GM12878 (cell line): ENCODE measurements around the gene GPRASP3. TPM values are rescaled to one million over a fixed set of nuclear protein-coding genes. Genes with fewer than 3 reads are reported as not detected.

Source experiments
- ATAC-seq: fragments of 200-7000 bp; cut with Tn5 transposase; 3 replicates; pipeline ENCODE4 v1.9.1; 2020; ENCODE audit warnings: mild to moderate bottlenecking, moderate library complexity
- BruUV-seq: library from RNA; stranded (reverse); fragments of 400-500 nt; replicated peaks from 2 replicates; lab custom pipeline; 2021; lab: Mats Ljungman, UMichigan
- CTCF ChIA-PET: fragments of 300-600 bp; sonication (Branson Sonifier 250); formaldehyde crosslinking; extraction: SDS; loops from one replicate; lab custom pipeline; 2021; ENCODE audit warnings: inconsistent platforms; lab: Yijun Ruan, JAX
- POLR2A ChIA-PET: fragments of 350-600 bp; formaldehyde crosslinking; extraction: SDS; loops from one replicate; lab custom pipeline; 2021; ENCODE audit warnings: inconsistent platforms; lab: Charles Lee
- RAD21 ChIA-PET: fragments of 300-600 bp; sonication (Branson Sonifier 250); formaldehyde crosslinking; loops from one replicate; lab custom pipeline; 2023; ENCODE audit warnings: antibody characterized with exemption; ENCODE audit not compliant: unreplicated experiment; lab: Charles Lee
- SMC1A ChIA-PET: fragments of 300-600 bp; sonication (Branson Sonifier 250); formaldehyde crosslinking; loops from one replicate; lab custom pipeline; 2023; ENCODE audit not compliant: unreplicated experiment, uncharacterized antibody; lab: Charles Lee
- DNase-seq: peaks from one replicate; pipeline ENCODE4 v3.0.0-alpha.2; 2011; ENCODE audit warnings: low read depth, low spot score
- FAIRE-seq: peaks from 3 replicates; lab custom pipeline; 2011; peaks lifted over from hg19 to GRCh38; lab: Jason Lieb, UNC
- H2AFZ ChIP-seq: 2 replicates; pipeline ENCODE4 v1.6.0; 2011; ENCODE audit warnings: low read depth, low read length, control low read depth; ENCODE audit not compliant: control insufficient read depth
- H3K27ac ChIP-seq: 2 replicates; pipeline ENCODE4 v1.5.1; 2011; ENCODE audit warnings: control low read depth; ENCODE audit not compliant: control insufficient read depth, insufficient read depth
- H3K27me3 ChIP-seq, 2 experiments: replicated peaks in 1 of 2; 2 replicates each; pipeline versions ENCODE4 v1.6.0 to v1.6.1; 2011; ENCODE audit warnings: low read length in 1 of 2; ENCODE audit not compliant: control insufficient read depth in 2 of 2, insufficient read depth in 2 of 2
- H3K36me3 ChIP-seq, 2 experiments: 2 replicates each; pipeline ENCODE4 v1.5.1; 2011; ENCODE audit warnings: low read length in 1 of 2; ENCODE audit not compliant: control insufficient read depth in 2 of 2, insufficient read depth in 2 of 2
- H3K4me1 ChIP-seq: 2 replicates; pipeline ENCODE4 v1.6.1; 2011; ENCODE audit warnings: mild to moderate bottlenecking, low read length, moderate library complexity, mixed read lengths; ENCODE audit not compliant: control insufficient read depth, insufficient read depth
- H3K4me2 ChIP-seq: 2 replicates; pipeline ENCODE4 v1.6.0; 2011; ENCODE audit warnings: control low read depth; ENCODE audit not compliant: control insufficient read depth, insufficient read depth
- H3K4me3 ChIP-seq: fragments of 200-600 bp; sonication (generic); 2 replicates; pipeline ENCODE4 v1.5.1; 2016
- H3K79me2 ChIP-seq: 2 replicates; pipeline ENCODE4 v1.6.0; 2011; ENCODE audit warnings: low read length; ENCODE audit not compliant: control insufficient read depth, insufficient read depth
- H3K9ac ChIP-seq: 2 replicates; pipeline ENCODE4 v1.8.0; 2011; ENCODE audit warnings: low read length, control low read depth, mixed read lengths; ENCODE audit not compliant: control insufficient read depth, insufficient read depth
- H3K9me3 ChIP-seq: replicated peaks from 3 replicates; pipeline ENCODE4 v1.5.1; 2011; ENCODE audit warnings: mild to moderate bottlenecking, low read length; ENCODE audit not compliant: control insufficient read depth, insufficient read depth
- H4K20me1 ChIP-seq: 2 replicates; pipeline ENCODE4 v1.6.0; 2011; ENCODE audit not compliant: control insufficient read depth, insufficient read depth
- CBFB ChIP-seq: IDR thresholded peaks from 2 replicates; pipeline ENCODE4 v1.6.1; 2016; ENCODE audit warnings: antibody characterized with exemption, low read depth
- CHD1 ChIP-seq: IDR thresholded peaks from 2 replicates; pipeline ENCODE4 v1.6.1; 2012; ENCODE audit warnings: low read depth, low read length, improper control_type of control experiment
- FOS ChIP-seq: IDR thresholded peaks from 3 replicates; pipeline ENCODE4 v1.6.1; 2011; ENCODE audit warnings: borderline replicate concordance; ENCODE audit not compliant: insufficient read length; ENCODE audit errors: extremely low read depth
- HCFC1 ChIP-seq: fragments of 150-350 bp; IDR thresholded peaks from 2 replicates; pipeline ENCODE4 v1.6.1; 2014; ENCODE audit warnings: low read length
- IKZF2 ChIP-seq, 2 experiments: fragments of 450-650 bp; IDR thresholded peaks; 2 replicates each; pipeline ENCODE4 v1.6.1; 2017; ENCODE audit warnings: mild to moderate bottlenecking in 2 of 2, moderate library complexity in 2 of 2
- NFYB ChIP-seq: IDR thresholded peaks from 2 replicates; pipeline ENCODE4 v1.6.1; 2011; ENCODE audit warnings: low read depth, mild to moderate bottlenecking, low read length, improper control_type of control experiment, moderate library complexity; ENCODE audit not compliant: insufficient read depth
- STAT1 ChIP-seq: fragments of 450-650 bp; conservative IDR thresholded peaks from 2 replicates; pipeline ENCODE4 v1.6.1; 2014; ENCODE audit warnings: antibody characterized with exemption, mild to moderate bottlenecking
- WRNIP1 ChIP-seq: IDR thresholded peaks from 2 replicates; pipeline ENCODE4 v1.6.1; 2011; ENCODE audit warnings: low read depth, low read length, improper control_type of control experiment, borderline replicate concordance
- ZNF592 ChIP-seq: fragments of 450-650 bp; IDR thresholded peaks from 2 replicates; pipeline ENCODE4 v1.6.1; 2017; ENCODE audit warnings: mild to moderate bottlenecking, moderate library complexity
- WGBS: methylation state at CpG from one replicate; pipeline ENCODE4 v1.1.6; 2016; ENCODE audit warnings: low lambda C conversion rate; ENCODE audit not compliant: insufficient replicate concordance, insufficient coverage; ENCODE audit errors: missing lambda C conversion rate; 5-methylcytosine and 5-hydroxymethylcytosine counted together
- in situ Hi-C: fragments of 300-500 bp; cut with MboI; formaldehyde crosslinking; loops from 9 replicates; pipeline ENCODE4 v1.14.3; 2018; ENCODE audit warnings: mixed read lengths
- intact Hi-C: fragments of 100-400 bp; cut with micrococcal nuclease; formaldehyde crosslinking; loops from one replicate; pipeline ENCODE4 v1.14.2; 2022; ENCODE audit not compliant: unreplicated experiment
- polyA plus RNA-seq, 11 experiments: library from polyadenylated mRNA; depleted of rRNA in 4 of 11; unstranded in 6 of 11; stranded (reverse) in 5 of 11; fragments of >200 nt; fragmentation: Nextera tagmentation in 4 of 11; fragmentation: Illumina TruSeq in 1 of 11; extraction: Ambion mirVana in 4 of 11; extraction: Trizol in 1 of 11; gene quantifications; 1 replicate in 1 of 11; 2 replicates in 10 of 11; pipeline versions ENCODE4 v1.2.1 to v1.2.3, GENCODE V29; 2011 to 2016; ENCODE audit warnings: inconsistent platforms in 2 of 11, missing spikeins in 2 of 11, low read depth in 1 of 11
- total RNA-seq, 4 experiments: library from RNA; depleted of rRNA in 3 of 4; stranded (reverse); fragments of >200 nt in 3 of 4; fragmentation: Illumina TruSeq in 1 of 4; extraction: Trizol in 1 of 4; gene quantifications; 2 replicates each; pipeline versions ENCODE4 v1.2.1 to v1.2.3, GENCODE V29; 2013 to 2021
- TF ChIP-seq, protein P1 (sequence below): IDR thresholded peaks from 2 replicates; pipeline ENCODE4 v1.6.1; 2012; ENCODE audit warnings: low read depth, low read length, improper control_type of control experiment
- TF ChIP-seq, protein P2 (sequence below): IDR thresholded peaks from 2 replicates; pipeline ENCODE4 v1.6.1; 2012; ENCODE audit warnings: low read depth, low read length, improper control_type of control experiment

The GPRASP3 gene
- total and polyA plus RNA-seq, 10 of the 15 experiments (the other 5 are each of a cell fraction or from before 2014, with no cell fraction given) = 0.09 to 0.30 (median 0.14) TPM

DNA sequence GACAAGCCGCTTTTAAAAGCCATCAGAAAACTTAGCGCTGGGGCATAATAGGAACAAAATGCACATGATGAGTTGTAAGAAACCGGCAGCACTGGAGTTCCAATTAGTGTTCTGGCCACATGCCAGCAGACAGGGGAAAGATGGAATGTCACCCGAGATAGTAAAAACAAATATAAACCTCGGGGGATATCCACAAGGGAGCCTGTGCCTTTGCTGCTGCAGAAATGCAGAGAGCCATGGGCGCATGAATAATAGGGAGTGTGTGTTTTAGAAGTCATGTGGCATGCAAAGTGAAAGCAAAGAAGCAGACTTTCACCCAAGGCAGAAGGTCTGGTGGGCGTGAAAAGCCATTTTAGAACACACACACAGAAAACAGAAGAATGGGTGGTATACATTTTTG is 19.1 kb downstream of the GPRASP3 start:
- in situ Hi-C loops (no loop called here), intact Hi-C loops (no loop called here)
- ChIA-PET CTCF (no interaction called here), SMC1A (no interaction called here), POLR2A (no interaction called here), RAD21 (no interaction called here)
- no peaks in the 10 kb centered on the region for H3K9me3 ChIP-seq
- TF ChIP-seq CHD1 (no peak), HCFC1 (no peak)
- H3K4me1 ChIP-seq = no peaks in the 10 kb centered on the region
- no peaks in the 10 kb centered on the region for H3K36me3 ChIP-seq
- no peak overlapping the region for H2AFZ ChIP-seq
- ATAC-seq = no peak
- no peak overlapping the region for H3K4me2 ChIP-seq
- H3K79me2 ChIP-seq = no peaks in the 10 kb centered on the region
- DNase-seq = no peak
- no peaks in the 10 kb centered on the region for H4K20me1 ChIP-seq
- no TSS peak for BruUV-seq
- no peaks in the 10 kb centered on the region for H3K27me3 ChIP-seq
- no peak overlapping the region for H3K4me3 ChIP-seq
- 34% methylated on average over 7 of the region's 7 CpGs for WGBS
- H3K9ac ChIP-seq = no peak overlapping the region
- FAIRE-seq = no peak
- no peak overlapping the region for H3K27ac ChIP-seq

GRCh38 chrX:102744307-102744706 is 23.8 kb downstream of the GPRASP3 start:
- Histone ChIP-seq H3K9me3 (no peaks in the 10 kb centered on the region), H4K20me1 (no peaks in the 10 kb centered on the region), H3K27ac (no peak overlapping the region), H3K79me2 (no peaks in the 10 kb centered on the region), H3K9ac (no peak overlapping the region), H3K4me2 (no peak overlapping the region), H3K27me3 (no peaks in the 10 kb centered on the region), H3K4me1 (no peaks in the 10 kb centered on the region), H3K4me3 (no peak overlapping the region), H3K36me3 (no peaks in the 10 kb centered on the region), H2AFZ (no peak overlapping the region)
- POLR2A ChIA-PET = no interaction called here
- in situ Hi-C loops = no loop called here
- no peak for TF ChIP-seq CBFB
- no peak for TF ChIP-seq FOS
- TF ChIP-seq IKZF2 (IDR thresholded peaks at IDR 0.05) = no peak
- TF ChIP-seq, protein P1, sequence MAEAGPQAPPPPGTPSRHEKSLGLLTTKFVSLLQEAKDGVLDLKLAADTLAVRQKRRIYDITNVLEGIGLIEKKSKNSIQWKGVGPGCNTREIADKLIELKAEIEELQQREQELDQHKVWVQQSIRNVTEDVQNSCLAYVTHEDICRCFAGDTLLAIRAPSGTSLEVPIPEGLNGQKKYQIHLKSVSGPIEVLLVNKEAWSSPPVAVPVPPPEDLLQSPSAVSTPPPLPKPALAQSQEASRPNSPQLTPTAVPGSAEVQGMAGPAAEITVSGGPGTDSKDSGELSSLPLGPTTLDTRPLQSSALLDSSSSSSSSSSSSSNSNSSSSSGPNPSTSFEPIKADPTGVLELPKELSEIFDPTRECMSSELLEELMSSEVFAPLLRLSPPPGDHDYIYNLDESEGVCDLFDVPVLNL = no peak
- TF ChIP-seq, protein P2, sequence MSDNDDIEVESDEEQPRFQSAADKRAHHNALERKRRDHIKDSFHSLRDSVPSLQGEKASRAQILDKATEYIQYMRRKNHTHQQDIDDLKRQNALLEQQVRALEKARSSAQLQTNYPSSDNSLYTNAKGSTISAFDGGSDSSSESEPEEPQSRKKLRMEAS = no peak
- no peak for TF ChIP-seq STAT1
- no peak for TF ChIP-seq ZNF592
- no peak for TF ChIP-seq WRNIP1
- TF ChIP-seq NFYB = no peak
- 7% methylated on average over 1 of the region's 1 CpG for WGBS
- DNase-seq (no peak), ATAC-seq (no peak), FAIRE-seq (no peak)
- intact Hi-C loops = no loop called here
- CTCF ChIA-PET = no interaction called here
- BruUV-seq = no TSS peak
- RAD21 ChIA-PET = no interaction called here
- SMC1A ChIA-PET = no interaction called here
